NCI-H1417 treated with DMSO at 0.1 percent for 48 hours (cell line): ENCODE data around the gene SLC22A23.
"Not testable (repeated sequence)": the region's sequence is repeated elsewhere in the genome, so short reads cannot be mapped to it uniquely, and the experiment has no call there.

Experiments used
- DNase-seq: peaks from one replicate; lab custom pipeline; 2025; lab: John Stamatoyannopoulos, UW

SLC22A23 gene

GRCh38 chr6:3403238-3404173 is 53.3 kb downstream of the SLC22A23 start:
- DNase-seq, result no peak

- DNase-seq, result no peak
Measured at GRCh38 chr6:3402310-3403237, 54.3 kb downstream of the SLC22A23 start.

- DNase-seq, result no peak
Measured at GRCh38 chr6:3400162-3400561, 56.7 kb downstream of the SLC22A23 start.

- DNase-seq, result no peak
Measured at GRCh38 chr6:3398755-3399696, 57.8 kb downstream of the SLC22A23 start.

- no peak for DNase-seq
Measured at GRCh38 chr6:3398165-3398562, 58.7 kb downstream of the SLC22A23 start.

- DNase-seq, result no peak
Measured at GRCh38 chr6:3397229-3398164, 59.4 kb downstream of the SLC22A23 start.

- no peak for DNase-seq
Measured at GRCh38 chr6:3396503-3397180, 60.2 kb downstream of the SLC22A23 start.

- DNase-seq, result no peak
Measured at GRCh38 chr6:3394671-3395070, 62.2 kb downstream of the SLC22A23 start.

GRCh38 chr6:3393836-3394202 is 63.0 kb downstream of the SLC22A23 start:
- DNase-seq, result no peak

- DNase-seq, result no peak
Measured at GRCh38 chr6:3392930-3393835, 63.7 kb downstream of the SLC22A23 start.

GRCh38 chr6:3391902-3392458 is 64.9 kb downstream of the SLC22A23 start:
- DNase-seq, result no peak

GRCh38 chr6:3390698-3391097 is 66.2 kb downstream of the SLC22A23 start:
- no peak for DNase-seq

GRCh38 chr6:3389390-3390167 is 67.3 kb downstream of the SLC22A23 start:
- DNase-seq, result no peak

GRCh38 chr6:3388786-3389185 is 68.1 kb downstream of the SLC22A23 start:
- DNase-seq, result no peak

- DNase-seq, result no peak
Measured at GRCh38 chr6:3386374-3386857, 70.4 kb downstream of the SLC22A23 start.

- DNase-seq, result no peak
Measured at GRCh38 chr6:3385660-3386151, 71.1 kb downstream of the SLC22A23 start.

GRCh38 chr6:3385181-3385580 is 71.7 kb downstream of the SLC22A23 start:
- not testable (repeated sequence) for DNase-seq
